ENCODE results near the gene JOSD1.

DNA sequence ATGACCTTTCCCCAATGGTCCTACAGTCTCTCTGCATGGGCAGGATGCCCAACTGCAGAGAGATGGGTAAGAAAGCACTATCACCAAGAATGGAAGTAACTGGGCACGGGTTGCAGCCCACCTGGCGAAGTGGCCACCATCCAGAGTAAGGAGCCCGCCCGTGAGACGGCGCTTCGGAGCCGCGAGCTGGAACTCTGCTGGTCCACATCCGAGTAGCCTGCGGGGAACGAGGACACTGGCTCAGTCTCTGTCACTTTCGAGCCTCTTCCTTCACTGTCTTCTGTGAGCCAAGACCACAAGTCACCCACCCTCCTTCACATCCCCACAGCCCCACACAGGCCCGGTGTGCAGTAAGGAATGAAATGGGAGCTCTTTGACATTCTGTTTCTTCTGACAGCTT lies 49.4 kb upstream of the JOSD1 start:
- TF ChIP-seq, protein P1, sequence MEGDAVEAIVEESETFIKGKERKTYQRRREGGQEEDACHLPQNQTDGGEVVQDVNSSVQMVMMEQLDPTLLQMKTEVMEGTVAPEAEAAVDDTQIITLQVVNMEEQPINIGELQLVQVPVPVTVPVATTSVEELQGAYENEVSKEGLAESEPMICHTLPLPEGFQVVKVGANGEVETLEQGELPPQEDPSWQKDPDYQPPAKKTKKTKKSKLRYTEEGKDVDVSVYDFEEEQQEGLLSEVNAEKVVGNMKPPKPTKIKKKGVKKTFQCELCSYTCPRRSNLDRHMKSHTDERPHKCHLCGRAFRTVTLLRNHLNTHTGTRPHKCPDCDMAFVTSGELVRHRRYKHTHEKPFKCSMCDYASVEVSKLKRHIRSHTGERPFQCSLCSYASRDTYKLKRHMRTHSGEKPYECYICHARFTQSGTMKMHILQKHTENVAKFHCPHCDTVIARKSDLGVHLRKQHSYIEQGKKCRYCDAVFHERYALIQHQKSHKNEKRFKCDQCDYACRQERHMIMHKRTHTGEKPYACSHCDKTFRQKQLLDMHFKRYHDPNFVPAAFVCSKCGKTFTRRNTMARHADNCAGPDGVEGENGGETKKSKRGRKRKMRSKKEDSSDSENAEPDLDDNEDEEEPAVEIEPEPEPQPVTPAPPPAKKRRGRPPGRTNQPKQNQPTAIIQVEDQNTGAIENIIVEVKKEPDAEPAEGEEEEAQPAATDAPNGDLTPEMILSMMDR (IDR thresholded peaks at IDR 0.05; ENCODE audit: poor library complexity): no peak
- TF ChIP-seq EZH2 (IDR thresholded peaks at IDR 0.05; ENCODE audit: borderline replicate concordance): no peak
